ENCODE results near the gene TOGARAM2.

DNA sequence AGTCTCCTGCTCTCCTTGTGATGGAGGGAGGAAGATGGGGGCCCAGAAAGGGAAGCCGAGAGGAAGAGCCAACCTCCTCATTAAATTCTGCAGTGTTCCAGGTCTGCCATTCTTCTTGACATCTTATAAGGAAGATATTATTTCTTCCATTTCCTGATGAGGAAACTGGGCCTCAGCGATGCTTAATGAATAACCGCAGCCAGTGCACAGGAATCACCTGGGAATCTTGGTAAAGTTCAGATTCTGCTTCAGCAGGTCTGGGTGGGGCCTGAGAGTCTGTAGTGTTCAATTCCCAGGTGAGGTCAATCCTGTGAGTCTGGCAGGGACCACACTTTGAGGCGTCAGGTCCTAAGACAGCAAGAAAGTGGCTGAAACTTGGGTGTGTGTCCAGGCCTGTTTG, 75.9 kb downstream of the TOGARAM2 start:
- no peak for TF ChIP-seq BHLHE40 (IDR thresholded peaks at IDR 0.05; ENCODE audit: borderline replicate concordance)
- no peak for TF ChIP-seq ELF4 (IDR thresholded peaks at IDR 0.05)
- TF ChIP-seq SP1 (IDR thresholded peaks at IDR 0.05), result no peak
- no peak for TF ChIP-seq FOXA1 (IDR thresholded peaks at IDR 0.05)
- TF ChIP-seq SUZ12 (IDR thresholded peaks at IDR 0.05), result no peak
- TF ChIP-seq, protein P1, sequence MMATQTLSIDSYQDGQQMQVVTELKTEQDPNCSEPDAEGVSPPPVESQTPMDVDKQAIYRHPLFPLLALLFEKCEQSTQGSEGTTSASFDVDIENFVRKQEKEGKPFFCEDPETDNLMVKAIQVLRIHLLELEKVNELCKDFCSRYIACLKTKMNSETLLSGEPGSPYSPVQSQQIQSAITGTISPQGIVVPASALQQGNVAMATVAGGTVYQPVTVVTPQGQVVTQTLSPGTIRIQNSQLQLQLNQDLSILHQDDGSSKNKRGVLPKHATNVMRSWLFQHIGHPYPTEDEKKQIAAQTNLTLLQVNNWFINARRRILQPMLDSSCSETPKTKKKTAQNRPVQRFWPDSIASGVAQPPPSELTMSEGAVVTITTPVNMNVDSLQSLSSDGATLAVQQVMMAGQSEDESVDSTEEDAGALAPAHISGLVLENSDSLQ (IDR thresholded peaks at IDR 0.05), result no peak
- no peak for TF ChIP-seq LEF1 (IDR thresholded peaks at IDR 0.05; ENCODE audit: borderline replicate concordance)
- no peak for TF ChIP-seq L3MBTL2 (conservative IDR thresholded peaks at IDR 0.05)
- TF ChIP-seq HDGF (IDR thresholded peaks at IDR 0.05; ENCODE audit: borderline replicate concordance), result no peak

Measured in HEK293T (cell line).